NCI-H524 treated with DMSO at 0.1 percent for 48 hours (cell line): ENCODE measurements around the gene AGBL4.
"Not testable (repeated sequence)": the region's sequence is repeated elsewhere in the genome, so short reads cannot be mapped to it uniquely, and the experiment has no call there.

ENCODE experiments used
- DNase-seq: peaks from one replicate; lab custom pipeline; 2025; lab: John Stamatoyannopoulos, UW

The AGBL4 gene

DNA sequence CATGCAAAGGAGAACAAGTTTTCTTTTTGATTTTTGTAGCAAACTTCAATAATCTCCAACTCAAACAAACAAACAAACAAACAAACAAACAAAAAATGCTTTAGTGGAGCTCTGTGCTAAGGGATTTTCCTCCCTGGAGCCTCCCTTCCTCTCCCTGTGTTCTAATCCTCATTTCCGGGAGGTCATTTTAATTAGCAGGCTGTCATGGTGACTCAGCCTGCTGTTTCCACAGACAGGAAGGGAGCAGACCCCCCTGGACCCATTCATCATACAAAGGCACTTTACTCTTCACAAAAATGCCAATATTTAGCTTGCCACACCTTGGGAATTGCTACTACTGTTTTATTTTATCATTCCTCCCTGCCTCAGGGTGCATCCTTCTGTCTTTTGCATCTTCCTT lies 1490.8 kb downstream of the AGBL4 start:
- no peak for DNase-seq

DNA sequence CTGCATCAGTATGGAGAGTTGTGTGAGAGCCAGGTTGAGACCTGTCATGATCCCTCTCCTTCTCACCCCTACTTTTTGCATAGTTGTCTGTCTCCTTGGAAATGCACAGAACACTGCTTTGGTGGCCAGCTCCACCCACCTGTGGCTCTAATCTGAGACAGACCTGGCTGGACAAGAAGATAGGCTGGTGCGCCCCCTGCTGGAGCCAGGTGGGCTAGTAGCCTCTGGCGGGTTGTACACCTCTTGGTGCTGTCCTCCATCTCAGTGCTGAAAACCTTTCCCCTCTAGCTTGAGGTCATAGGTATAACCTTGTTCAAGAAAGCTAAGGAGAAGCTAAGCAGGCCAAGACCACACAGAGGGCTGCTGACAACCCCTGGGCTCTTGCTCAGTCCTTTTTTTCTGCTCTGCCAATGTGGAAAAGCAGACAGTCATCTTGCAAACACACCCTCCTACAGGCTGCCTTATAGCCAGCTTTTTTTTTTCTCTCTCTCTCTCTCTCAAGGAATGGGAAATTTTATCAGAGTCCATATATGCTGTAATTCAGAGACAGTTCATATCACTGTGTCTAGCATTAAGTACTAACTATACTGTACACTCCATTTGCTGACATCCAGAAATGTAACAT lies 1492.9 kb downstream of the AGBL4 start:
- DNase-seq: no peak

DNA sequence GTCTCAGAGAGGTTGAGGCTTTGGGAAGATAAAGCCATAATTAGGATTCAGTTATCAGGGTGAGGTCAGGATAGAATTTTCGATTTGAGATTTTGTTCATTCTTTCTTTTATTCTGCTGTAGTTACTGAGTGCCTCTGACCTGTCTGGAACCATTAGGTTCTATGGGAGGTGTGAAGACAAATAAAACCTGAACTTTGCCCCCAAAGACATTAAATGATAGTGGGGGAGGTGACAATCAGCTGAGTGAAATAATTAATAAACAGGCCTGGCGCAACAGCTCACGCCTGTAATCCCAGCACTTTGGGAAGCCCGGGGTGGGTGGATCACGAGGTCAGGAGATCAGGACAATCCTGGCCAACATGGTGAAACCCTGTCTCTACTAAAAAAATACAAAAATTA lies 1496.7 kb downstream of the AGBL4 start:
- DNase-seq: no peak

DNA sequence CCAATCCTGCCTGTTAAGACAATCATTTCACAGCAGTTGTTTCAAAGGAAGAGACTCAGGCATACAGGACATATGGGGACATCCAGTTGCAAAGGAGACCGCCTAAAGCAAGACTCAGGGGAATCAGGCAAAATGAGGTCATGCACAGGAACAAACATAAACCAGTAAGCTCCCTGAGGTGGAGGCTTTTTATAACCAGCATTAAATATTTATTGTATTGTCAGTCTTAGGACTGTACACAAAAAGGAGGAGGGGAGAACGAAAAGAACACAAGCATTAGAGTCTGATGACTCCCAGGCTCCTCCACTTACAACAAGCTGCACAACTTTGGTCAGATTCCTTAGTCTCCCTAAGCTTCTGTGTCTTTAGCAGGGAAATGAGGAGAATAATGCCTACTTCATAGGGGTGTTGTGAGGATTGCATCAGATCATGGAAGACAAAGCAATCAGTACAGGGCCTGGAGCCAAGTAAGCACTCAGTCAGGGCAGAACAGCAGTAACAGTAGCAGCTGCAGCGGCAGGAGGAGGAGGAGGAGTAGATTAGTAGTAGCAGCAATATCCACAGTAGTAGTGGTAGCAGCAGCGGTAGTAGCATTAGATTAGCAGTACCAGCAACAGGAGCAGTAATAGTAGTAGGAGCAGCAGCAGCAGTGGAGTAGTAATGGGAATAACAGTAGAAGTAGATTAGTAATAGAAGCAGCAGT lies 1497.6 kb downstream of the AGBL4 start:
- DNase-seq: peak; percentile 7

DNA sequence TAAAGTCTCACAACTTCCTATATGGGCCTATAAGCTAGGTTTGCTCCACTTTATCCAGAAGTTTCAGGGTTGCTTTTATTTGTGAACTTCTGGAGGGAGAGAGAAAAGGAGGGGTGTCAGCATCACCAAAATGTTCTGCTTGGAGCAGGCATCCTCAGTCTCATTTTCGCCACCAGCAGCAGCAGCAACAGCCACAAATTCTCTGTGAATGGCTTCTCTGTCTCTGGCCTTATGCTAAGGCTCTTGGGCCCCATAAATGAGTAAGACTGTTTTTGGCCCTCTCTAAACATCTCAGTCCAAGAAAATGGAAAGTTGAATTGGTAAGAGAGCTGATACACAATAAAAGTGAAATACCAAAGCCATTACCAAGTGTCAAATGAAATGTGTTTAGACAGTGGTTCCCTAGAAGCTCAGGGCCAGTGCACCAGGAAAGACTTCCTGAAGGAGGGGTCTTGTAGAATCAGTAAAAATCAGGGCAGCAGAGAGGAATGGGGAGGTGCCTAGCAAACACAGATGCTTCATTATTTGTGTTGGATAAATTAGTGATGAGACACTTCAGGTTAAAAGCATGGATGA lies 1498.8 kb downstream of the AGBL4 start:
- DNase-seq: no peak

- DNase-seq: no peak
Measured at GRCh38 chr1:48523558-48523957, 1500.2 kb downstream of the AGBL4 start.

GRCh38 chr1:48519896-48520295 lies 1503.9 kb downstream of the AGBL4 start:
- not testable (repeated sequence) for DNase-seq

DNA sequence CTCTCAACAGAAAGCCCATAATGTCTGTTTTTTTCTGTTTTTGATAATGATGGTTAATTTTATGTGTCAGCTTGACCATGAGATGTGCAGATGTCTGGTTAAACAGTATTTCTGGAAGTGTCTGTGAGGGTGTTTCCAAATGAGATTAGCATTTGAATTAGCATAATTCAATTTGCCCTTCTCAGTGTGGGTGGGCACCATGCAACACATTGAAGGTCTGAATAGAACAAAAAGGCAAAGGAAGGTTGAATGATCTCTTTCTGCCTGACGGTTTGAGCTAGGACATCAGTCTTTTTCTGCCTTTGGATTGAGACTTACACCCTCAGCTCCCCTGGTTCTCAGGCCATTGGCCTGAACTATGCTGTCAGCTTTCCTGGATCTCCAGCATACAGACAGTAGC lies 1516.9 kb downstream of the AGBL4 start:
- no peak for DNase-seq

DNA sequence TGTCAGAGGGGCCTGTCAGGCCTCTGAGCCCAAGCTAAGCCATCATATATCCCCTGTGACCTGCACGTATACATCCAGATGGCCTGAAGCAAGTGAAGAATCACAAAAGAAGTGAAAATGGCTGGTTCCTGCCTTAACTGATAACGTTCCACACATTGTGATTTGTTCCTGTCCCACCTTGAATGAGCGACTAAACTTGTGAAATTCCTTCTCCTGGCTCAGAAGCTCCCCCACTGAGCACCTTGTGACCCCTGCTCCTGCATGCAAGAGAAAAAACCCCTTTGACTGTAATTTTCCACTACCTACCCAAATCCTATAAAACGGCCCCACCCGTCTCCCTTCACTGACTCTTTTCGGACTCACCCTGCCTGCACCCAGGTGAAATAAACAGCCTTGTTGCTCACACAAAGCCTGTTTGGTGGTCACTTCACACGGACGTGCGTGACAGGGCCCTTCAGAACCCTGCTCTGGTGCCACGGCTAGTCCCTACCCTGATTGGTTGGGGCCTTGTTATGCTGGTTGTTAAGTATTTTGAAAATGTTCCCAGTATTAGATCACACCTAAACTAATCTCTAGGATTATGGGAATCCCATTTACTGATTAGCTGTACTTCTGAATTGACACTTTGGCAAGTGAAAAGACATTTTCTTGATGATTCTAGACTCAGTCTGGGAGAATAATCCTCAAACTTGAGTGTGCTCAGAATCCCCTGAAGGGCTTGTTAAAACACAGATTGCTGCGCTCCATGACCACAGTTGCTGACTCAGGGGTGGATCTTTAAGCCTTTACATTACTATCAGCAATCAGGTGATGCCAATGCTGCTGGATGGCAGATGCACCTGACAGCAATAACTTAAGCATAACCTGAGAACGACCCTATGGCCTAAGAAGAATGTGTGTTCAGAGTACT lies 1523.0 kb downstream of the AGBL4 start:
- DNase-seq: peak; percentile 16

DNA sequence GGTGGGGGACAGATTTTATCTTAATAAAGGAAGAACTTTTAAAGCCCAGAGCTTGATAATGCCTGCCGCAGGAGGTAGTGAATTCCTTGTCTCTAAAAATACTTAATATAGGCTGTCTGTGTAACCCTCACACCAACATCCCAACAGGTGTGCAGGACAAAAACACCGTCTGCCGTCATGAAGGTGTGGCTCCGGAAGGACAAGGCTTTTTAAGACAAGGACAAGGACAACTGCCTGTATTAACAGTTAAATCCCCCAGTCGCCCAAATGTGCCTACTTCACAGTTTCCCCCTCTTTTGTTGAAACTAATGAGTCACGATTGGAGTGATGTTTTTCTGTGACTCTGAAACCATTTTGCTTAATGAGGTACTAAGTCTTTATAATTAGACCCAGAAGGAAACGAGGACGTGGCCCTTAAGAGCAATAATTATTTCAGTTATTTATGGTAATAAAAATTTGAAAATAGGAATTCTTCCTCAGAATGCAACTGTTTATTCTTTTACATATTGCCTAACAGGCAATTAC lies 1524.5 kb downstream of the AGBL4 start:
- no peak for DNase-seq

DNA sequence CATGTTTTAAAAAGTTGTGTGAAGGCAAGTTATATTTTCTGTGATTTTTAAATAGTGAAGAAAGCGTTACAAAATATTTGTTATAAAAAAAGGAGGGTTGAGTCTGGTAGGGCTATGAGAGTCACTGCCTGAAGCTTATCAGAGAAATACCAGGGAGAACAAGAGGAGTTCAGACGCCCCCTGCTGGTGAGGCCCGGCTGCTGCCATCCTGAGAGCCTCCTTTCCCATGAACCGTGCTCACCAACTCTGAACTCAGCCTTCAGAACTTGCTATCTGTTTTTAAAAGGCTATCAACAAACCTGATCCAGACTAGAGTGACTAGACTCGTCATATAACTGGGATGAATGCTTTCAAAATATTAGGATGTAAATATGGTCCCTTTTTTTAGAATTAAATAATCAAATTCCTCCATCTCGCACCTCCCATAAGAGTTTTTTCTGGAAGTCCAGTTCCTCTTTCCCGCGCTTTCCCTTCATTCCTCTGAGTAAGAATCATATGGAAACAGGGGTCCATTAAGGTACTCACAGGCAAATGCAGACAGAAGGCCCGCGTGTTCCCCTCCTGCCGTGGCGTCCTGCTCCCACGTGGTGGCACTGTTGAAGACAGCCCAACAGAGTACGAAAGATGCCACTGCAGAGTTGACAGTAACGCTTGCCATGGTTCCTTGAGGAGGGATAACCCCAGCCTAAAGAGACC lies 1525.5 kb downstream of the AGBL4 start:
- no peak for DNase-seq

- no peak for DNase-seq
Measured at GRCh38 chr1:48495911-48496310, 1527.8 kb downstream of the AGBL4 start.

DNA sequence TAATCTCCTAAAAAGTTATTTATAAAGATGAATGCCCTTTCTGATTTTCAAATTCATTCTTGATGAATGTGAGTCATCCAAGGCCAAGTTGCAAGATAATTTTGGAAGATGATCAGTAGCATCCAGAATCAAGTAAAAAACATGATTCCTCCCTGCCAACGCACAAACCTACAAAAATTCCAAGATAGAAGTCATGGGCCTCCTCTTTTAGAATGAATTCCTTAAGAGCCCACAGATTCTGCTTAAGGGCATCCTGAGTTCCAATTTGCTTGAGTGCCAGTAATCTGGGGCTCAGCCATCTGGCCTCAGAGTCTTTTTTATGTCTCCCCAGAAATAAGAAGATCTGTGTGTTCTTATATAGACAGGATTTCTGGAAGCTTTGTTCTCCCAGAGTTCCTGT lies 1528.6 kb downstream of the AGBL4 start:
- DNase-seq: no peak

DNA sequence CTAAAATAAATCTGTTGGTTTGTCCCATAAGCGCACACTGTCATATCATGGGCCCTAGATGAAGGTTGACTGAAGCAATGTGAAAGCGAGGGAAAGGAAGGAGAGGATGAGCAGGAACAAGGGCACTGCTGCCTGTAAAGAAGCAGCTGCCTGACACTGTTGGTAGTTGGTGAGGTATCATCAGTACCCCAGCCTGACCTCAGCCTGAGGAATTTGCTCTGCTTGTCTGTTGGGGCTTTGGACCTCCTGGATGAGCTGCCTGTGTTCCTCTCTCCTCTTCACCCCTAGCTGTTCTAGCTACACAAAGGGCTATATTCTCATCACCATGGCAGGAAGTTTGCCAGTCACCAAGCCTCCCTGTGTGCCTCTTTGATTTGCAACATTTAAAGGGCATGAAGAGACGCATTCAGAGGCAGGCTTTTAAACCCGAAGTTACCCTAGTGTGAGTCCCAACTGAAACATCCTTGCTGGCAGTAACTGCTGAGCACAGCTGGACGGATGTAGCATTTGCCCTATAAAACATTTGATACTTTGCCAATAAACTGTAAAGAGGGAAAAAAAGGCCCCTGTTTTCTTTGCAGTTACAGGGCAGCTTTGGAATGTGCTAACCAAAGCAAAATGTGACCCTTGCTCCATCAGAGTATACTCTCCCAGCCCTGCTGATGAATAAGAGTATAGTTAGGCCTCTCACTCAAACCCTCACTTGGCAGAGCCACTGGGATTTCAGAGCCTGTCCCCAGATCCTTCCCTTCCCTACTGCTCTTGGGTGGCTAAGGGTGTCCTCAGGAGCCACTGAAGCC lies 1529.6 kb downstream of the AGBL4 start:
- DNase-seq: no peak

GRCh38 chr1:48493041-48493440 lies 1530.7 kb downstream of the AGBL4 start:
- no peak for DNase-seq

DNA sequence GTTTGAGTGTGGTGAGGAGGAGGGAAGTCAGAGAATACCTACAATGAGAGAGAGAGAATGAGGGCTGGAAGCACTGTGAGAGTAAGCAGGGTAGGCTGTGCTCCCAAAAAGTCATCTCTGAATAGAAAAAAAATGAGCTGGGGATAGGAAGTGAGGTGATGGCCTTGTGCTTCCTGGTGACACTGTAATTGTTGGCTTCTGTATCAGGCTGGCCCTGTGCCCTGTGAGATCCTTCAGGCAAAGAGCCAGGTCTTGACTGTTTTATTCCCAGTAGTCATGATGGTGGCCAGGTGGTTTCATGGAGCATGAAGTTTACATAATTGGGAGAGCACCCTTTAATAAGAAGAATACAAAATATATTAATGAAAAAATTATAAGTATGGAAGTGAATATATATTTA lies 1531.4 kb downstream of the AGBL4 start:
- no peak for DNase-seq

DNA sequence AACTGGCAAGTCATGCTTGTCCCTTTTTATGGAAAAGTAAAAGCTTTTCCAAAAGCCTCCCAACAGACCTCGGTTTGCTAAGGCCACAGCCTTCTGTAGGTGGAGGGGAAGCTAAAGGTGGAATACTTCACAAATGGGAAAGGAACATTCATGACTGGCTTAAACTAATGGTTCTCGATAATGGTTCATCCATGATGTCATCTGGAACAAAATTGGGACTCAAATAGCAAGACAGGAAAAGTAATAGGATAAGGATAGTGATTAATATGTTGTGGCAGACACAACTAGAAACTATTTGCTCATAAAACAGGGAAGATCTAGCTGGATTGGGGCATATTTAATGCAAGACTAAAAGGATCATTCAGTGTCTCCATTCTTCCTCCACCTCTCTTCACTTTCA lies 1535.0 kb downstream of the AGBL4 start:
- no peak for DNase-seq
